GM12878 (cell line): Measurements from ENCODE around the gene TKFC. TPM values are rescaled to one million over a fixed set of nuclear protein-coding genes. Genes with fewer than 3 reads are reported as not detected.

Experiments used
- ATAC-seq: fragments of 200-7000 bp; cut with Tn5 transposase; 3 replicates; pipeline ENCODE4 v1.9.1; 2020; ENCODE audit warnings: mild to moderate bottlenecking, moderate library complexity
- BruUV-seq: library from RNA; stranded (reverse); fragments of 400-500 nt; replicated peaks from 2 replicates; lab custom pipeline; 2021; lab: Mats Ljungman, UMichigan
- CTCF ChIA-PET: fragments of 300-600 bp; sonication (Branson Sonifier 250); formaldehyde crosslinking; extraction: SDS; loops from one replicate; lab custom pipeline; 2021; ENCODE audit warnings: inconsistent platforms; lab: Yijun Ruan, JAX
- POLR2A ChIA-PET: fragments of 350-600 bp; formaldehyde crosslinking; extraction: SDS; loops from one replicate; lab custom pipeline; 2021; ENCODE audit warnings: inconsistent platforms; lab: Charles Lee
- RAD21 ChIA-PET: fragments of 300-600 bp; sonication (Branson Sonifier 250); formaldehyde crosslinking; loops from one replicate; lab custom pipeline; 2023; ENCODE audit warnings: antibody characterized with exemption; ENCODE audit not compliant: unreplicated experiment; lab: Charles Lee
- SMC1A ChIA-PET: fragments of 300-600 bp; sonication (Branson Sonifier 250); formaldehyde crosslinking; loops from one replicate; lab custom pipeline; 2023; ENCODE audit not compliant: unreplicated experiment, uncharacterized antibody; lab: Charles Lee
- DNase-seq: peaks from one replicate; pipeline ENCODE4 v3.0.0-alpha.2; 2011; ENCODE audit warnings: low read depth, low spot score
- FAIRE-seq: peaks from 3 replicates; lab custom pipeline; 2011; peaks lifted over from hg19 to GRCh38; lab: Jason Lieb, UNC
- H2AFZ ChIP-seq: 2 replicates; pipeline ENCODE4 v1.6.0; 2011; ENCODE audit warnings: low read depth, low read length, control low read depth; ENCODE audit not compliant: control insufficient read depth
- H3K27ac ChIP-seq: 2 replicates; pipeline ENCODE4 v1.5.1; 2011; ENCODE audit warnings: control low read depth; ENCODE audit not compliant: control insufficient read depth, insufficient read depth
- H3K27me3 ChIP-seq, 2 experiments: replicated peaks in 1 of 2; 2 replicates each; pipeline versions ENCODE4 v1.6.0 to v1.6.1; 2011; ENCODE audit warnings: low read length in 1 of 2; ENCODE audit not compliant: control insufficient read depth in 2 of 2, insufficient read depth in 2 of 2
- H3K36me3 ChIP-seq, 2 experiments: 2 replicates each; pipeline ENCODE4 v1.5.1; 2011; ENCODE audit warnings: low read length in 1 of 2; ENCODE audit not compliant: control insufficient read depth in 2 of 2, insufficient read depth in 2 of 2
- H3K4me1 ChIP-seq: 2 replicates; pipeline ENCODE4 v1.6.1; 2011; ENCODE audit warnings: mild to moderate bottlenecking, low read length, moderate library complexity, mixed read lengths; ENCODE audit not compliant: control insufficient read depth, insufficient read depth
- H3K4me2 ChIP-seq: 2 replicates; pipeline ENCODE4 v1.6.0; 2011; ENCODE audit warnings: control low read depth; ENCODE audit not compliant: control insufficient read depth, insufficient read depth
- H3K4me3 ChIP-seq: fragments of 200-600 bp; sonication (generic); 2 replicates; pipeline ENCODE4 v1.5.1; 2016
- H3K79me2 ChIP-seq: 2 replicates; pipeline ENCODE4 v1.6.0; 2011; ENCODE audit warnings: low read length; ENCODE audit not compliant: control insufficient read depth, insufficient read depth
- H3K9ac ChIP-seq: 2 replicates; pipeline ENCODE4 v1.8.0; 2011; ENCODE audit warnings: low read length, control low read depth, mixed read lengths; ENCODE audit not compliant: control insufficient read depth, insufficient read depth
- H3K9me3 ChIP-seq: replicated peaks from 3 replicates; pipeline ENCODE4 v1.5.1; 2011; ENCODE audit warnings: mild to moderate bottlenecking, low read length; ENCODE audit not compliant: control insufficient read depth, insufficient read depth
- H4K20me1 ChIP-seq: 2 replicates; pipeline ENCODE4 v1.6.0; 2011; ENCODE audit not compliant: control insufficient read depth, insufficient read depth
- CHD2 ChIP-seq: IDR thresholded peaks from 2 replicates; pipeline ENCODE4 v1.6.1; 2011; ENCODE audit warnings: low read depth, low read length, improper control_type of control experiment, borderline replicate concordance
- EZH2 ChIP-seq: IDR thresholded peaks from 2 replicates; pipeline ENCODE4 v1.6.1; 2012; ENCODE audit warnings: low read depth, mild to moderate bottlenecking, control low read depth, inconsistent platforms, low read length, borderline replicate concordance; ENCODE audit not compliant: control insufficient read depth
- GABPA ChIP-seq: IDR thresholded peaks from 2 replicates; pipeline ENCODE4 v1.6.1; 2014; ENCODE audit warnings: antibody characterized with exemption, low read depth, mild to moderate bottlenecking, inconsistent platforms
- HDAC6 ChIP-seq: fragments of 200-600 bp; sonication (generic); IDR thresholded peaks from one replicate; pipeline ENCODE4 v1.8.0; 2017; ENCODE audit warnings: antibody characterized with exemption; ENCODE audit not compliant: unreplicated experiment
- JUNB ChIP-seq: IDR thresholded peaks from 2 replicates; pipeline ENCODE4 v1.6.1; 2016; ENCODE audit warnings: antibody characterized with exemption, mild to moderate bottlenecking
- MXI1 ChIP-seq: fragments of 150-350 bp; IDR thresholded peaks from 2 replicates; pipeline ENCODE4 v1.6.1; 2011; ENCODE audit warnings: low read depth, mild to moderate bottlenecking, inconsistent platforms, low read length, improper control_type of control experiment
- POLR2A ChIP-seq: IDR thresholded peaks from 2 replicates; pipeline ENCODE4 v1.6.1; 2011; ENCODE audit warnings: low read depth, mild to moderate bottlenecking, low read length
- POLR2AphosphoS5 ChIP-seq: IDR thresholded peaks from 2 replicates; pipeline ENCODE4 v1.6.1; 2011; ENCODE audit warnings: mild to moderate bottlenecking, low read length, inconsistent platforms
- POU2F2 ChIP-seq: IDR thresholded peaks from 3 replicates; pipeline ENCODE4 v1.6.1; 2011; ENCODE audit warnings: low read depth, mild to moderate bottlenecking, low read length, borderline replicate concordance
- SP1 ChIP-seq: IDR thresholded peaks from one replicate; pipeline ENCODE4 v1.6.1; 2011; ENCODE audit warnings: low read depth, low read length
- TBL1XR1 ChIP-seq: IDR thresholded peaks from 2 replicates; pipeline ENCODE4 v1.6.1; 2012; ENCODE audit warnings: low read depth, low read length, improper control_type of control experiment
- YY1 ChIP-seq: IDR thresholded peaks from 2 replicates; pipeline ENCODE4 v1.6.1; 2011; ENCODE audit warnings: low read depth, mild to moderate bottlenecking, low read length
- WGBS: methylation state at CpG from one replicate; pipeline ENCODE4 v1.1.6; 2016; ENCODE audit warnings: low lambda C conversion rate; ENCODE audit not compliant: insufficient replicate concordance, insufficient coverage; ENCODE audit errors: missing lambda C conversion rate; 5-methylcytosine and 5-hydroxymethylcytosine counted together
- in situ Hi-C: fragments of 300-500 bp; cut with MboI; formaldehyde crosslinking; loops from 9 replicates; pipeline ENCODE4 v1.14.3; 2018; ENCODE audit warnings: mixed read lengths
- intact Hi-C: fragments of 100-400 bp; cut with micrococcal nuclease; formaldehyde crosslinking; loops from one replicate; pipeline ENCODE4 v1.14.2; 2022; ENCODE audit not compliant: unreplicated experiment
- polyA plus RNA-seq, 11 experiments: library from polyadenylated mRNA; depleted of rRNA in 4 of 11; unstranded in 6 of 11; stranded (reverse) in 5 of 11; fragments of >200 nt; fragmentation: Nextera tagmentation in 4 of 11; fragmentation: Illumina TruSeq in 1 of 11; extraction: Ambion mirVana in 4 of 11; extraction: Trizol in 1 of 11; gene quantifications; 1 replicate in 1 of 11; 2 replicates in 10 of 11; pipeline versions ENCODE4 v1.2.1 to v1.2.3, GENCODE V29; 2011 to 2016; ENCODE audit warnings: inconsistent platforms in 2 of 11, missing spikeins in 2 of 11, low read depth in 1 of 11
- total RNA-seq, 4 experiments: library from RNA; depleted of rRNA in 3 of 4; stranded (reverse); fragments of >200 nt in 3 of 4; fragmentation: Illumina TruSeq in 1 of 4; extraction: Trizol in 1 of 4; gene quantifications; 2 replicates each; pipeline versions ENCODE4 v1.2.1 to v1.2.3, GENCODE V29; 2013 to 2021
- TF ChIP-seq, protein P1 (sequence below): fragments of 450-650 bp; IDR thresholded peaks from 2 replicates; pipeline ENCODE4 v1.6.1; 2016; ENCODE audit warnings: mild to moderate bottlenecking

Gene TKFC
- total and polyA plus RNA-seq, 10 of the 15 experiments (the other 5 are each of a cell fraction or from before 2014, with no cell fraction given), result 2.4 to 113 (median 59.0) TPM

DNA sequence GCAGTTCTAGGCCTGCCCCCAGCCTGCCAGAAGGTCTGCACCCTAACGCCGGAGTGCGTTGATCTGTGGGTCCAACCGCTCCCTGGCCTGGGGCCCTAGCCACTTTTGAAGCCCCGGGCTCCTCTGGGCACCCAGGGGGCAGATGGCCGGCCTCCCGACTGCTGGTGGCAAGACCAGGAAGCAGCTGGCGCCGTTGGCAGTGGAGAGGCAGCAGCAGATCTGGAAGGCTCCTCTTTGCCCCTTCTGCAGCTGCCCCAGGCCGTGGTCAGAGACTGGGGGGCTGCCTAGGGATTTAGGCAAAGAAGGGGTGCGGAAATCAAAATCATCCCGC lies 37.5 kb upstream of the TKFC start:
- peak overlapping the region; percentile 100 for H3K4me2 ChIP-seq
- 0 out of 2 replicates have a peak, but pooled peaks have one; percentile 0 for TF ChIP-seq YY1
- TF ChIP-seq HDAC6, result no peak
- TF ChIP-seq, protein P1, sequence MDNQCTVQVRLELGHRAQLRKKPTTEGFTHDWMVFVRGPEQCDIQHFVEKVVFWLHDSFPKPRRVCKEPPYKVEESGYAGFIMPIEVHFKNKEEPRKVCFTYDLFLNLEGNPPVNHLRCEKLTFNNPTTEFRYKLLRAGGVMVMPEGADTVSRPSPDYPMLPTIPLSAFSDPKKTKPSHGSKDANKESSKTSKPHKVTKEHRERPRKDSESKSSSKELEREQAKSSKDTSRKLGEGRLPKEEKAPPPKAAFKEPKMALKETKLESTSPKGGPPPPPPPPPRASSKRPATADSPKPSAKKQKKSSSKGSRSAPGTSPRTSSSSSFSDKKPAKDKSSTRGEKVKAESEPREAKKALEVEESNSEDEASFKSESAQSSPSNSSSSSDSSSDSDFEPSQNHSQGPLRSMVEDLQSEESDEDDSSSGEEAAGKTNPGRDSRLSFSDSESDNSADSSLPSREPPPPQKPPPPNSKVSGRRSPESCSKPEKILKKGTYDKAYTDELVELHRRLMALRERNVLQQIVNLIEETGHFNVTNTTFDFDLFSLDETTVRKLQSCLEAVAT, result no peak
- TF ChIP-seq, all 136 proteins: peak for 1
- ChIA-PET RAD21 (interaction anchor here (1.9 to 2.5 kb wide), 2 partner anchors 41 to 43 kb away, joined by 8 to 9 read pairs; no protein-coding TSS in a partner anchor), POLR2A (no interaction called here), CTCF (interaction anchor here (1.2 to 1.3 kb wide), 2 partner anchors 41 to 64 kb away, joined by 3 to 6 read pairs; no protein-coding TSS in a partner anchor), SMC1A (interaction anchor here (1.4 kb wide), 1 partner anchor 67 kb away, joined by 5 read pairs; the partner anchor contains the start of genes CYB561A3 and TMEM138)
- Histone ChIP-seq H3K9ac (peak overlapping the region; percentile 78; the same call in 1 of the 2 replicates), H3K36me3 (peaks cover 7 to 26% of the 10 kb centered on the region in 2 experiments), H3K9me3 (no peaks in the 10 kb centered on the region), H3K27me3 (no peaks in the 10 kb centered on the region), H4K20me1 (no peaks in the 10 kb centered on the region), H2AFZ (peak overlapping the region; percentile 92; the same call in 1 of the 2 replicates), H3K4me3 (no peak overlapping the region), H3K27ac (peak overlapping the region; percentile 18; the same call in 1 of the 2 replicates), H3K4me1 (peaks cover 28% of the 10 kb centered on the region), H3K79me2 (no peaks in the 10 kb centered on the region; the same call in 1 of the 2 replicates)
- WGBS, result 79% methylated on average over 12 of the region's 12 CpGs
- no TSS peak for BruUV-seq
- intact Hi-C loops (no loop called here), in situ Hi-C loops (no loop called here)
- no peak for FAIRE-seq
- no peak for DNase-seq
- no peak; the same call in 2 of the 3 replicates for ATAC-seq

- SMC1A ChIA-PET, result interaction anchor here (1.0 kb wide), 1 partner anchor 43 kb away, joined by 3 read pairs; no protein-coding TSS in a partner anchor
- CTCF ChIA-PET, result interaction anchor here (3.9 kb wide), 1 partner anchor 89 kb away, joined by 18 read pairs; no protein-coding TSS in a partner anchor
- Histone ChIP-seq H3K9me3 (no peaks in the 10 kb centered on the region), H3K79me2 (no peaks in the 10 kb centered on the region; the same call in 1 of the 2 replicates), H4K20me1 (no peaks in the 10 kb centered on the region), H3K9ac (no peak overlapping the region), H3K27ac (peak overlapping the region; percentile 58), H2AFZ (no peak overlapping the region), H3K27me3 (no peaks in the 10 kb centered on the region), H3K4me2 (no peak overlapping the region), H3K4me3 (no peak overlapping the region), H3K4me1 (peaks cover 28% of the 10 kb centered on the region), H3K36me3 (peaks cover 13 to 38% of the 10 kb centered on the region in 2 experiments)
- no TSS peak for BruUV-seq
- ATAC-seq (no peak), FAIRE-seq (no peak), DNase-seq (no peak)
- intact Hi-C loops, result no loop called here
- 3% methylated on average over 1 of the region's 1 CpG for WGBS
- in situ Hi-C loops, result no loop called here
- RAD21 ChIA-PET, result no interaction called here
- POLR2A ChIA-PET, result no interaction called here
- TF ChIP-seq EZH2, result no peak
- no peak for TF ChIP-seq JUNB
- no peak for TF ChIP-seq MXI1
- TF ChIP-seq GABPA, result no peak
- no peak for TF ChIP-seq POU2F2
- no peak for TF ChIP-seq POLR2A
- no peak for TF ChIP-seq CHD2
- TF ChIP-seq TBL1XR1, result no peak
- no peak for TF ChIP-seq POLR2AphosphoS5
- no peak for TF ChIP-seq SP1
Measured at GRCh38 chr11:61297341-61297740, 35.7 kb upstream of the TKFC start.
